Activated T-helper 1 cell treated with anti-CD3 and anti-CD28 coated beads, Interleukin-2, amount 50 U/mL, for 16 hours (primary cell): ENCODE data around the gene KMT2A.
"Not testable (repeated sequence)": the region's sequence is repeated elsewhere in the genome, so short reads cannot be mapped to it uniquely, and the experiment has no call there.

ENCODE experiments used
- DNase-seq, 2 donors: peaks; one replicate each; pipeline ENCODE4 v3.0.0-alpha.2; 2020; ENCODE audit warnings: low read depth in 1 of 2, low spot score in 1 of 2

KMT2A gene

DNA sequence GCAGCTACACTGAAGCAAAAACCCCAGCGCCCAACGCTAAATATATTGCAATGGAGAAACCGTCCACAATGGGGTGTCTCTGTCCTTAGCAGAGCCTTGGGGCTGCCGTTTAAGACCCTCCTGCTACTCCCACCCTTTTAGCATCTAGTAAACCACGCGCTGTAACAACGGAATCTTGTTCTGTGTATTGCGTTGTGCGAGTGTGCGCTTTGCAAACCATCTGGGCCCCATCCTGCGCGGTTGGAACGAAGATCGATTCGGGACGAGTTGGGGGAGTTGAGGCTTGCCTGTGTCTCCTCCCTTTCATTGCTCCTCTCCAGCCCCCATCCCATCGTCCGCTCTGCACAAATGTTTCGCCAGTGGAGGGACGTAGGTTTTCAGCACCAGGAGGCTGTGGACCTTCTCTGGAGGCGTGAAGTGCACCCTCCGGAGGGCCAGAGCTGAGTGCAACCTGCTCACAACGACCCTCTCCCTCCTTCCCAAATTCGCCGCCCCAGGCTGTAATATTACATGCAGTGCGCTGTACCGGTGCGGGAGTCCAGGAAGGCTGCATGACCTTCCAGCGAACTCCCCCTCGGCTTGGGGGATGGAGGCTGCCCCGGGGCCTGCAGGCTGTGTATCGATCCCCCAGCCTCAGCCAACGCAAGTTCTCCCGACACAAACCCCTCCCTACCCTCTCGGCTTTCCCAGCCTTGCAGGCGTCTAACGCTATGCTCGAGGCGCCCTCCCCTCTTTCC is 1.6 kb upstream of the KMT2A start:
- peak in 1 of 2 donors; percentile 15 for DNase-seq

GRCh38 chr11:118435290-118435892 is 901 bp upstream of the KMT2A start:
- DNase-seq: peak; percentile 22 to 42

GRCh38 chr11:118436639-118437207 is 431 bp downstream of the KMT2A start:
- peak; percentile 12 to 17 for DNase-seq

DNA sequence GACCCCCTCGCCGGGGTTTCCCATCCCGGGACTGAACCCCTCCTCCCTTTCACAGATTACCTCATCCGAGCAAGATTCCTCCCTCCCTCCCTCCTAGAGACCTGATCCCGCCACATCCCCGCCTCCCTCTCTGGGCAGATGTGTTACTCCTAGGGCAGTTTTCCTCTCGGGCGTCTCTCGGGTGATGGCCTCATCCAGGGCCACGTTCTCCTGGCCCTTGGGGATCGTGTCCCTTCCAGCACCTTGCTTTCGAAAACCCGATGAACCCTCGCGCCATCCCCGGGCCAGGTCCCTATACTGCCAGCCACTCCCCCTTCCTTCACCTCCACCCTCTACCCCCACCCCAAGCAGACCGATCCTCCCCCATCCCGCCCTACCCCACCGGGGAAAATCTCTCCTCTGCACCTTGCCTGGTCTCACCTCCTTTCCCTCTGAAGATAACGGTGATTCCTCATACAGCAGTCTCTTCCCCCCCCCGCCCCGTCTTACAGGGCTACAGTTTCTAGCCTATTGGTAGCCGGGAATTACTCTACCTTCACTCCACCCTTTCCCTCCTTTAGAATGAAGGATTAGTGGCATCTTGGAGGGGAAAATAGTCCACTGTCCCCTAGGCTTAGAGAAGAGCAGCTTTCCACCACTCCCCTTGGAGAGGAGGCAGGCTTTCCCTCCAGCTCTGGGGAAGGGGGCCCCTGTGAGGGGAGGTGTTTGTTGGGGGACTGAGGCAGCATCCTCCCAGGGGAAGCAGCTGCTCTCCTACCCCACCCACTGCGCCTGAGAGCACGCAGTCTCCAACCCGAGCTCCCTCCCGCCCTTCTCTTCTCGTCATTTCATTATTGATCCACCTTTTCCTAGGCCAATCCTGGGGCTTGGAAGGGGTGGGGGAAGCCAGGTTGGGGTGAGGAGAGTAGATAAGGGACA is 1.2 kb downstream of the KMT2A start:
- DNase-seq: peak; percentile 21 to 37

DNA sequence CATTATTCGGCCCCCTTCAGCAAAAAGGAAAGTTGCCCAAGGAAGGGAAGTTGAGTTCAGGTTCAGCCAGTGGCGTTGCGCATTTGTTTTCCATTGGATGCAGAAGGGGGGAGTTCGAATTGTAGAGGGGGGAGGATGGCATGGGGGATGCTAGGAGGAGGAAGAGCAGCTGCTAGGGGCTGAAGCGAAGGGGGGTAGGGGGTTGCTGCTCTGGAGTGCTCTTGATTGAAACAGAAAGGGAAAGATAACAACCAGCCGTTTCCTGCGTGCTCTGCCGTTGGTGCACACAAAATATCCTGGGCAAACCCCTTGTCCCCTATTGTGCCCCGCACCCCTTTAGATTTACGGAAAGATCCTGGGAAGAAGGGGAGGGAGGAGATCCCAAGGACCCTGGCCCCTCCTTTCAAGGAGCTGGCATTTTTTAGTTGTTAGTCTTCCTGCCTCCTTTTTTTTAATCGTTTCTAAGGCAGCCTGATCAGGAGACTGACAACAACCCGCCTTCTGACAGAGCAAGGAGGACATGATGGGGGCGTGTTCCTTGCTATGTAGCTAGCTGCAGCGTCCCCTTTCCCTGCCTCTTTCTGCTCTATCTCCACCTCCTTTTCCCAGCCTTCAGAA is 2.1 kb downstream of the KMT2A start:
- DNase-seq: peak in 1 of 2 donors; percentile 31

DNA sequence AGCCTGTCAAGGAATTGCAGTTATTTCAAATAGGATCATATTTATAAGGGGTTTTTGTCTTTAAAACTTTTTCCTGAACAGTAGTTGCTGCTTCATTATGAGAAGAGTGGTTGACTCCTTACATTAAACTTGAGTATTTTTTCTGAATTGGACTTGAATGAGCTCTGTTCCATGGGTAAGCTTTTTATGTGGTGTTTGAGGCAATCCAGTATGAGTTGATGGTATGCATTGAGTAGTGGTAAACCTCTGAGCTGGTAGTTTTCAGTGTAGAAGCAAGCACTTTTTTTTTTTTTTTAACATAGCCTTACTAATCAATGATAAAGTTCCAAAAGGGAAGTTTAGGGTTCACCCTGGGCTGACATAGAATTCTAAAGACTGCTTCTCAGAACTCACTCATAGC is 3.4 kb downstream of the KMT2A start:
- no peak for DNase-seq

- no peak for DNase-seq
Measured at GRCh38 chr11:118441770-118442275, 5.5 kb downstream of the KMT2A start.

GRCh38 chr11:118442301-118442700 is 6.0 kb downstream of the KMT2A start:
- DNase-seq: no peak

GRCh38 chr11:118442908-118443589 is 6.8 kb downstream of the KMT2A start:
- DNase-seq: no peak

DNA sequence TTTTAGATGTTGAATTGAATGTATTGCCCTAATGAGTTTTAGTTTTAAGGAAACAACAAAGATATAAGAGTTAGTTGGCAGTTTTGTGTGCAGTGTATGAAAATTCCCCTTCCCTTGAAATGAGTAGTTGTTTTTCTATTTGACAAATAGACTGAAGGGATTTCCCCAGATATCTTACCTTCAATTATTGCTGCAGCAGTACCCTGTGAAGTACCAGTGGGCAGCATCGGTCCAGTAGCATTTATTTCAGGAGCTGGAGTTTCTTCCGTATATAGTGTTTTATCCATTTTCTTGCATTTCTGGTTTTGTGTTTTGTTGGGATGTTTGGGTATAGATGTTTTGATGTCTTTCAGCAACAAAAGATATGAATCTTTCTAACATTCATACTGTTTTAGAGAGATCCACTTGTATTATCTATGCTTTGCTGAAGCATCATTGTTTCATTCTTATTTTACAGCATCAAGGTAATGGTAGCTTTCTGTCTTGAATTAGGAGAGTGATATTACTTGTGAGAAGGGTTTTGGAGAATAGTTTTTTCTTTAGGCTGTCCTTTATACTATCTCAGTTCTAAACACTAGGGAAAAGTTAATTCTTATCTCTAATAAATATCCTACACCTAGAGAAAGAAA is 7.4 kb downstream of the KMT2A start:
- DNase-seq: no peak

- DNase-seq: no peak
Measured at GRCh38 chr11:118447423-118447822, 11.1 kb downstream of the KMT2A start.

DNA sequence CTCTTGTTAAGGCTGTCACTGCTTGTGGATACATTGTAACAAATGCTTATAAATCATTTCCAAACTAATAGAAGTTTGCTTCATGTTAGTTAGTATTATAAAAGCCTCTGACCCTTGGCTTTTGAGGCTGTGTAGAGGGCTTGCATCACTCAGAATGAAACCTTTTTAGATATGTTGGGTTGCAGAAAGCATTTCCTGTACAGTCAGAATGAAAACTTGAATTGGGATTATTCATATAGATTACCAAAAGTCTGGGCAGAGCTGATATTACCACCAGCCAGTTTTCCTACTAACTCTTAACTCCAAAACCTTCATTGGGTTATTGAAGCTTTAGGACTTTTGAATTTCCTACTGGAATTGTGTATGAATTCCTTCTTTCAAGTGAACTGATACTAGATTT is 12.0 kb downstream of the KMT2A start:
- DNase-seq: no peak

GRCh38 chr11:118449316-118449918 is 13.1 kb downstream of the KMT2A start:
- no peak for DNase-seq

DNA sequence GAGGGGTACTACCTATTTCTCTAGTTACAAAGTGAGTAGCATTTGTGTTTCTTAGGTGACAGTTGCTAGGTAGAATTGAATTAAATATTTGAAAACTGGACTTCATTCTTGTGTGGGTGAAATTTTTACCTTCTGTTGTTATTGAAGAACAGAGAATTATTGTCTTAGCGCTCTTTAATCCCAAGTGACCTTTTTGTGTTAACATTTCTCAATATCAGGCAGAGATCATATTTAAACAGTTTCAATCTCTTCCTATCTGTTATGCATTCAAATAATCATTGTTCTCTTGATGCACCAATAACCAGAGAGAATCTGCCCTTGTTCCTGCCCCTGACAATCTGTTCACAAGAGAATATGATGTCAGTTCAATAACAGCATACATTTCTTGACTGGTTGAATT is 14.2 kb downstream of the KMT2A start:
- no peak for DNase-seq

GRCh38 chr11:118462178-118462577 is 25.9 kb downstream of the KMT2A start:
- no peak for DNase-seq

- DNase-seq: not testable (repeated sequence)
Measured at GRCh38 chr11:118468968-118469367, 32.7 kb downstream of the KMT2A start.

GRCh38 chr11:118471030-118471429 is 34.7 kb downstream of the KMT2A start:
- DNase-seq: no peak

DNA sequence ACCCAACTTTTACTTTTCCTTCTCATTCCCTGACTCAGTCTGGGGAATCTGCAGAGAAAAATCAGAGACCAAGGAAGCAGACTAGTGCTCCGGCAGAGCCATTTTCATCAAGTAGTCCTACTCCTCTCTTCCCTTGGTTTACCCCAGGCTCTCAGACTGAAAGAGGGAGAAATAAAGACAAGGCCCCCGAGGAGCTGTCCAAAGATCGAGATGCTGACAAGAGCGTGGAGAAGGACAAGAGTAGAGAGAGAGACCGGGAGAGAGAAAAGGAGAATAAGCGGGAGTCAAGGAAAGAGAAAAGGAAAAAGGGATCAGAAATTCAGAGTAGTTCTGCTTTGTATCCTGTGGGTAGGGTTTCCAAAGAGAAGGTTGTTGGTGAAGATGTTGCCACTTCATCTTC is 37.2 kb downstream of the KMT2A start:
- DNase-seq: no peak

DNA sequence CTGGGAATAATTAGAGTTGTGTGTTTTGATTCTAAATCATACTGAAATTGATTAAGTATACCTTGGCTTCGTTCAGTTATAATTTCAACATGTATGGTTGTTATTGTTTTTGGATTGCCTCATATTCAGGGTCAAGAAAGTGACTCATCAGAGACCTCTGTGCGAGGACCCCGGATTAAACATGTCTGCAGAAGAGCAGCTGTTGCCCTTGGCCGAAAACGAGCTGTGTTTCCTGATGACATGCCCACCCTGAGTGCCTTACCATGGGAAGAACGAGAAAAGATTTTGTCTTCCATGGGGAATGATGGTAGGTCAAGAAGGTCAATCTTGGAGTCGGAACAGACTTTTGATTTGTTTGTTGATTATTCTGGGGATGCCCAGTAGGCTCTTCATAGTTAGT is 40.4 kb downstream of the KMT2A start:
- DNase-seq: no peak
